NT2/D1 (cell line): Measurements from ENCODE around the gene MCL1.
A peak's percentile ranks its signal among the peaks of the same experiment; 100 is the strongest.
"Not testable (repeated sequence)": the region's sequence is repeated elsewhere in the genome, so short reads cannot be mapped to it uniquely, and the experiment has no call there.

Source experiments
- DNase-seq: peaks from one replicate; pipeline ENCODE4 v3.0.0-alpha.2; 2011; ENCODE audit warnings: low read depth, low spot score
- H3K27me3 ChIP-seq: 2 replicates; pipeline ENCODE4 v1.6.0; 2011; ENCODE audit warnings: mild to moderate bottlenecking; ENCODE audit not compliant: insufficient read length, insufficient read depth
- H3K36me3 ChIP-seq: 2 replicates; pipeline ENCODE4 v1.6.1; 2011; ENCODE audit warnings: mild to moderate bottlenecking, low read length, mixed read lengths; ENCODE audit not compliant: insufficient read depth, insufficient read length
- H3K4me1 ChIP-seq: 2 replicates; pipeline ENCODE4 v1.5.1; 2011; ENCODE audit not compliant: insufficient read depth, insufficient read length
- H3K4me3 ChIP-seq: 2 replicates; pipeline ENCODE4 v1.5.1; 2011; ENCODE audit warnings: low read depth; ENCODE audit not compliant: insufficient read length
- H3K9ac ChIP-seq: 2 replicates; pipeline ENCODE4 v1.6.0; 2011; ENCODE audit warnings: low read depth; ENCODE audit not compliant: insufficient read length
- H3K9me3 ChIP-seq: 2 replicates; pipeline ENCODE4 v1.5.1; 2011; ENCODE audit warnings: mild to moderate bottlenecking, low read length; ENCODE audit not compliant: insufficient read depth
- SUZ12 ChIP-seq: IDR thresholded peaks from 2 replicates; pipeline ENCODE4 v1.6.1; 2011; ENCODE audit not compliant: insufficient read length, insufficient read depth; ENCODE audit errors: extremely low read depth
- YY1 ChIP-seq: IDR thresholded peaks from 2 replicates; pipeline ENCODE4 v1.6.1; 2011; ENCODE audit not compliant: insufficient read length, insufficient read depth
- ZNF274 ChIP-seq: IDR thresholded peaks from 2 replicates; pipeline ENCODE4 v1.6.1; 2011; ENCODE audit warnings: mild to moderate bottlenecking, low read depth, low read length

The MCL1 gene

GRCh38 chr1:150566589-150567340 is 12.6 kb downstream of the MCL1 start:
- peaks cover 18% of the 10 kb centered on the region for H3K36me3 ChIP-seq
- H3K9me3 ChIP-seq = no peaks in the 10 kb centered on the region
- no peak overlapping the region for H3K4me3 ChIP-seq
- no peaks in the 10 kb centered on the region for H3K27me3 ChIP-seq
- H3K9ac ChIP-seq = peak overlapping the region; percentile 63
- peaks cover 26% of the 10 kb centered on the region for H3K4me1 ChIP-seq
- no peak for TF ChIP-seq SUZ12
- no peak for TF ChIP-seq ZNF274
- TF ChIP-seq YY1 = no peak
- no peak for DNase-seq

GRCh38 chr1:150565240-150565991 is 14.0 kb downstream of the MCL1 start:
- H3K9me3 ChIP-seq, H3K9ac ChIP-seq, DNase-seq, H3K4me3 ChIP-seq, H3K27me3 ChIP-seq: not testable (repeated sequence)
- Histone ChIP-seq H3K4me1 (peaks cover 26% of the 10 kb centered on the region), H3K36me3 (peaks cover 15% of the 10 kb centered on the region)

- H3K9ac ChIP-seq = peak overlapping the region; percentile 35
- H3K27me3 ChIP-seq = no peaks in the 10 kb centered on the region
- no peak for DNase-seq
- no peaks in the 10 kb centered on the region for H3K9me3 ChIP-seq
- no peak overlapping the region for H3K4me3 ChIP-seq
- peaks cover 23% of the 10 kb centered on the region for H3K4me1 ChIP-seq
- H3K36me3 ChIP-seq = peaks cover 26% of the 10 kb centered on the region
- TF ChIP-seq YY1 (no peak), ZNF274 (no peak), SUZ12 (no peak)
Observed at GRCh38 chr1:150564051-150564991, 15.1 kb downstream of the MCL1 start.

- Histone ChIP-seq H3K9me3 (no peaks in the 10 kb centered on the region), H3K27me3 (no peaks in the 10 kb centered on the region), H3K4me3 (no peak overlapping the region), H3K4me1 (peaks cover 23% of the 10 kb centered on the region), H3K9ac (peak overlapping the region; percentile 98), H3K36me3 (peaks cover 34% of the 10 kb centered on the region)
- DNase-seq = no peak
- TF ChIP-seq YY1 = no peak
- TF ChIP-seq SUZ12 = no peak
- TF ChIP-seq ZNF274 = no peak
Observed at GRCh38 chr1:150563340-150564038, 15.9 kb downstream of the MCL1 start.

- no peaks in the 10 kb centered on the region for H3K27me3 ChIP-seq
- peak overlapping the region; percentile 98 for H3K9ac ChIP-seq
- peaks cover 23% of the 10 kb centered on the region for H3K4me1 ChIP-seq
- H3K9me3 ChIP-seq = no peaks in the 10 kb centered on the region
- H3K36me3 ChIP-seq = peaks cover 42% of the 10 kb centered on the region
- H3K4me3 ChIP-seq = peak overlapping the region; percentile 58
- TF ChIP-seq SUZ12 (no peak), YY1 (no peak), ZNF274 (no peak)
- no peak for DNase-seq
Observed at GRCh38 chr1:150562446-150563339, 16.7 kb downstream of the MCL1 start.

- H3K4me3 ChIP-seq = peak overlapping the region; percentile 58
- H3K9me3 ChIP-seq = no peaks in the 10 kb centered on the region
- TF ChIP-seq YY1 (no peak), ZNF274 (no peak), SUZ12 (no peak)
- no peaks in the 10 kb centered on the region for H3K27me3 ChIP-seq
- H3K4me1 ChIP-seq = peaks cover 23% of the 10 kb centered on the region
- DNase-seq = peak; percentile 90
- H3K36me3 ChIP-seq = peaks cover 49% of the 10 kb centered on the region
- peak overlapping the region; percentile 98 for H3K9ac ChIP-seq
Observed at GRCh38 chr1:150561974-150562445, 17.4 kb downstream of the MCL1 start.
